ENCODE measurements around the gene AKT2.
A peak's percentile ranks its signal among the peaks of the same experiment; 100 is the strongest.

Gene AKT2

GRCh38 chr19:40235238-40236025, 49.7 kb downstream of the AKT2 start:
- no peak for ATAC-seq (ENCODE audit: low read depth)

GRCh38 chr19:40234429-40235237, 50.5 kb downstream of the AKT2 start:
- ATAC-seq (ENCODE audit: low read depth) (no peak), DNase-seq (ENCODE audit: low spot score) (peak; percentile 48)
- H3K27ac ChIP-seq (ENCODE audit: poor library complexity, severe bottlenecking): no peak overlapping the region
- no peaks in the 10 kb centered on the region for H3K27me3 ChIP-seq (ENCODE audit: insufficient read depth, poor library complexity, severe bottlenecking)
- H3K4me3 ChIP-seq (ENCODE audit: severe bottlenecking): no peak overlapping the region
- TF ChIP-seq CTCF (IDR thresholded peaks at IDR 0.05; ENCODE audit: poor library complexity, severe bottlenecking): no peak
- H3K36me3 ChIP-seq (ENCODE audit: low read depth): peaks cover 26% of the 10 kb centered on the region
- no peaks in the 10 kb centered on the region for H3K4me1 ChIP-seq (ENCODE audit: insufficient read depth, poor library complexity, severe bottlenecking)
- no peaks in the 10 kb centered on the region for H3K9me3 ChIP-seq (ENCODE audit: severe bottlenecking)

More at GRCh38 chr19:40235238-40236025, 49.7 kb downstream of the AKT2 start:
- Histone ChIP-seq H3K4me1 (ENCODE audit: insufficient read depth, poor library complexity, severe bottlenecking) (no peaks in the 10 kb centered on the region), H3K9me3 (ENCODE audit: severe bottlenecking) (no peaks in the 10 kb centered on the region), H3K27ac (ENCODE audit: poor library complexity, severe bottlenecking) (no peak overlapping the region), H3K4me3 (ENCODE audit: severe bottlenecking) (no peak overlapping the region), H3K27me3 (ENCODE audit: insufficient read depth, poor library complexity, severe bottlenecking) (no peaks in the 10 kb centered on the region), H3K36me3 (ENCODE audit: low read depth) (peaks cover 33% of the 10 kb centered on the region)
- no peak for TF ChIP-seq CTCF (IDR thresholded peaks at IDR 0.05; ENCODE audit: poor library complexity, severe bottlenecking)
- peak; percentile 57 for DNase-seq (ENCODE audit: low spot score)

- ATAC-seq (ENCODE audit: low read depth) (no peak), DNase-seq (ENCODE audit: low spot score) (peak; percentile 61)
- Histone ChIP-seq H3K27me3 (ENCODE audit: insufficient read depth, poor library complexity, severe bottlenecking) (no peaks in the 10 kb centered on the region), H3K9me3 (ENCODE audit: severe bottlenecking) (no peaks in the 10 kb centered on the region), H3K36me3 (ENCODE audit: low read depth) (peaks cover 19% of the 10 kb centered on the region), H3K4me1 (ENCODE audit: insufficient read depth, poor library complexity, severe bottlenecking) (no peaks in the 10 kb centered on the region), H3K4me3 (ENCODE audit: severe bottlenecking) (no peak overlapping the region), H3K27ac (ENCODE audit: poor library complexity, severe bottlenecking) (no peak overlapping the region)
- no peak for TF ChIP-seq CTCF (IDR thresholded peaks at IDR 0.05; ENCODE audit: poor library complexity, severe bottlenecking)
These were observed 51.2 kb downstream of the AKT2 start for GRCh38 chr19:40233811-40234389.

GRCh38 chr19:40232949-40233810, 52.0 kb downstream of the AKT2 start:
- no peak for ATAC-seq (ENCODE audit: low read depth)
- H3K4me1 ChIP-seq (ENCODE audit: insufficient read depth, poor library complexity, severe bottlenecking): no peaks in the 10 kb centered on the region
- no peaks in the 10 kb centered on the region for H3K9me3 ChIP-seq (ENCODE audit: severe bottlenecking)
- H3K4me3 ChIP-seq (ENCODE audit: severe bottlenecking): no peak overlapping the region
- no peaks in the 10 kb centered on the region for H3K27me3 ChIP-seq (ENCODE audit: insufficient read depth, poor library complexity, severe bottlenecking)
- no peak overlapping the region for H3K27ac ChIP-seq (ENCODE audit: poor library complexity, severe bottlenecking)
- no peak for TF ChIP-seq CTCF (IDR thresholded peaks at IDR 0.05; ENCODE audit: poor library complexity, severe bottlenecking)
- peaks cover 19% of the 10 kb centered on the region; the same call in 1 of the 2 replicates for H3K36me3 ChIP-seq (ENCODE audit: low read depth)
- peak; percentile 52 for DNase-seq (ENCODE audit: low spot score)
